ENCODE results near the gene MYH3.

The MYH3 gene

GRCh38 chr17:10613775-10614513, 43.2 kb downstream of the MYH3 start:
- H3K4me1 ChIP-seq (ENCODE audit: control insufficient read depth, insufficient read depth, low read length): peaks cover 22% of the 10 kb centered on the region
- no peaks in the 10 kb centered on the region for H3K9me3 ChIP-seq (ENCODE audit: control insufficient read depth, low read length)
- H3K9ac ChIP-seq (ENCODE audit: low read length): peak overlapping the region; percentile 52
- peak overlapping the region; percentile 40 for H3K4me3 ChIP-seq (ENCODE audit: low read length)
- peak; percentile 33 for DNase-seq (ENCODE audit: low read depth)
- no peaks in the 10 kb centered on the region for H3K27me3 ChIP-seq (replicated peaks; ENCODE audit: control insufficient read depth, insufficient read depth, low read length)
- no peaks in the 10 kb centered on the region for H3K36me3 ChIP-seq (ENCODE audit: control insufficient read depth, insufficient read depth, low read length, severe bottlenecking)

DNA sequence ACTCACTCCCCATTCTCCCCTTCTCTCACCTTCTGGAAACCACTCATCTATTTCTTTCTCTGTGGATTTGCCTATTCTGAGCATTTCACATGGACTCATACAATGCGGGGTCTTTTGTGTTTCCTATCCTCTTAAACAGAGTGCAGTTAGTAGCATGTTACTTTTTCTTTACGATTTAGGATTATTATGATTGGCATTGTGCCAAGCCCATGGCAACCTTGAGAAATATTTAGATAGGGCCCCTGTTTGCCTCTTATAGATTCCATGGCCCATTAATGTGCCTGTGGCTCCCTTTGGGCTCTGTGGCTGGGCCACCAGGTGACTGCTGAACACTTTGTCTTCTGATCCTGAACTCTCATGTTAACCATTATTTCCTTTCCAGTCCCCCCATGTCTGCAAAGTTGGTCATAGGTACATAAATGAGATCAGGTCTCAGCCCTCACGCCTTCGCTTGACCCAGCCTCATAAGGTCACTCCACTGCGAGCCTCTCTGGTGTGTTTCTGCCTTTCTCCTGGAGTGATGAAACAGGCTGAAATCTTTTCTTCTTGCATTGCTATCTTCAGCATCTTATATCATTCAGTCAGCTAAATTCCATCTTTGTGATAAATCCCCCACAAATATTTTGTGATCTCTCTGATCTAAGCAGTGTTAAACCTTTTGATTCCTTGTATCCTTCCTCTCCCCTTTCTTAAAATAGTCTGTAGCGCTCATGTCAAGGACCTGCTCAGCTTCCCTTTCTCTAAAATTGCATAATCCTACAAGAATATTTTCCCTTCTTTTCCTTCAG, 44.0 kb downstream of the MYH3 start:
- H3K4me3 ChIP-seq (ENCODE audit: low read length): peak overlapping the region; percentile 40
- peak; percentile 64 for DNase-seq (ENCODE audit: low read depth)
- peak overlapping the region; percentile 52 for H3K9ac ChIP-seq (ENCODE audit: low read length)
- H3K27me3 ChIP-seq (replicated peaks; ENCODE audit: control insufficient read depth, insufficient read depth, low read length): no peaks in the 10 kb centered on the region
- H3K4me1 ChIP-seq (ENCODE audit: control insufficient read depth, insufficient read depth, low read length): peaks cover 22% of the 10 kb centered on the region
- no peaks in the 10 kb centered on the region for H3K9me3 ChIP-seq (ENCODE audit: control insufficient read depth, low read length)
- no peaks in the 10 kb centered on the region for H3K36me3 ChIP-seq (ENCODE audit: control insufficient read depth, insufficient read depth, low read length, severe bottlenecking)

- Histone ChIP-seq H3K4me3 (ENCODE audit: low read length) (no peak overlapping the region), H3K9me3 (ENCODE audit: control insufficient read depth, low read length) (no peaks in the 10 kb centered on the region), H3K36me3 (ENCODE audit: control insufficient read depth, insufficient read depth, low read length, severe bottlenecking) (no peaks in the 10 kb centered on the region)
These were observed 46.2 kb downstream of the MYH3 start for GRCh38 chr17:10610884-10611283.

GRCh38 chr17:10608244-10608643, 48.9 kb downstream of the MYH3 start:
- H3K4me1 ChIP-seq (ENCODE audit: control insufficient read depth, insufficient read depth, low read length): peaks cover 6% of the 10 kb centered on the region
- peaks cover 5% of the 10 kb centered on the region for H3K27me3 ChIP-seq (replicated peaks; ENCODE audit: control insufficient read depth, insufficient read depth, low read length)
- no peak overlapping the region for H3K9ac ChIP-seq (ENCODE audit: low read length)
- no peak for DNase-seq (ENCODE audit: low read depth)
- H3K36me3 ChIP-seq (ENCODE audit: control insufficient read depth, insufficient read depth, low read length, severe bottlenecking): no peaks in the 10 kb centered on the region
- no peak overlapping the region for H3K4me3 ChIP-seq (ENCODE audit: low read length)
- no peaks in the 10 kb centered on the region for H3K9me3 ChIP-seq (ENCODE audit: control insufficient read depth, low read length)

More at GRCh38 chr17:10610884-10611283, 46.2 kb downstream of the MYH3 start:
- Histone ChIP-seq H3K9ac (ENCODE audit: low read length) (no peak overlapping the region), H3K27me3 (replicated peaks; ENCODE audit: control insufficient read depth, insufficient read depth, low read length) (no peaks in the 10 kb centered on the region), H3K4me1 (ENCODE audit: control insufficient read depth, insufficient read depth, low read length) (peaks cover 19% of the 10 kb centered on the region)
- DNase-seq (ENCODE audit: low read depth): no peak

DNA sequence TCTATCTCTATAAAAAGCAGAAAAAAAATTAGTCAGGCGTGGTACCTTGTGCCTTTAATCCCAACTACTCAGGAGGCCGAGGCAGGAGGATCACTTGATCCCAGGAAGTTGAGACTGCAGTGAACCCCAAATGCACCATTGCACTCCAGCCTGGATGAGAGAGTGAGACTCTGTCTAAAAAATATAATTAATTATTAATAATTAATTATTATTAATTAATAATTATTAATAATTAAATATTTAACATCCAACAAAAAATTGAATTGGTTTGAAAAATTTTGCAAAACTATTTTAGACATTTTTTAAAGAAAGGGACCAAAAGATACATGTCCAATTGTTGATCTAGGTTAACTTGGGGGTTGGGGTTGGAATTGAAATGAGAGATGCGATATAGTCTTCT, 51.0 kb downstream of the MYH3 start:
- Histone ChIP-seq H3K4me1 (ENCODE audit: control insufficient read depth, insufficient read depth, low read length) (no peaks in the 10 kb centered on the region), H3K9ac (ENCODE audit: low read length) (no peak overlapping the region)
- no peak for DNase-seq (ENCODE audit: low read depth)

DNA sequence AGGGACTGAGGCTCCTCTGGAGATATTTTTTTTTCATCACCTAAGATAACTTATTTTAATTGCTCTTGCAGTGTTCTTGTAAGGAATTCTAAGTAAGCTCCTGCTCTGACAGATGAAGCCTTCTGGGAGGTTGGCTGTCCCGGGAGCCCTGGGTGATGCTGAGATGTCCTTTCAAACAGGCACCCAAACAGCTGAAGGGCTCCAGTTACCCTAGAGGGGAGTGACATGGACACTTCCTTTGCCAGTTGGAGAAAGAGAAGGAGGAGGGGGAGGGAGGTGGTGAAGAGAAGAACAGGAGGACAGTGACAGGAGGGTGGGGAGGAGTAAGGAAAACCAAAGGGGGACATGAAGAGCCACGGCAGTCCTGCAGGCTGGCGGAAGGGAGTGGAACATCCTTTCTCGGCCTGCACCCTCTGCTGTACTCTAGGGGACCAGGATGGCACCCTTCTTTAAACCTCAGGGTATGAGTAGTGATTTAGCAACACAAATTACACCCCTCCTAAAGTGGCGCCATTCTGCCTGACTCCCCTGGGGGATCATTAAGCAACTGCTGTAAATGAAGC, 51.8 kb downstream of the MYH3 start:
- Histone ChIP-seq H3K9ac (ENCODE audit: low read length) (no peak overlapping the region), H3K9me3 (ENCODE audit: control insufficient read depth, low read length) (no peaks in the 10 kb centered on the region), H3K4me3 (ENCODE audit: low read length) (no peak overlapping the region), H3K4me1 (ENCODE audit: control insufficient read depth, insufficient read depth, low read length) (no peaks in the 10 kb centered on the region), H3K36me3 (ENCODE audit: control insufficient read depth, insufficient read depth, low read length, severe bottlenecking) (no peaks in the 10 kb centered on the region), H3K27me3 (replicated peaks; ENCODE audit: control insufficient read depth, insufficient read depth, low read length) (peaks cover 10% of the 10 kb centered on the region)
- no peak for DNase-seq (ENCODE audit: low read depth)

More for the DNA sequence above, 51.0 kb downstream of the MYH3 start:
- no peaks in the 10 kb centered on the region for H3K36me3 ChIP-seq (ENCODE audit: control insufficient read depth, insufficient read depth, low read length, severe bottlenecking)
- H3K9me3 ChIP-seq (ENCODE audit: control insufficient read depth, low read length): no peaks in the 10 kb centered on the region
- peaks cover 10% of the 10 kb centered on the region for H3K27me3 ChIP-seq (replicated peaks; ENCODE audit: control insufficient read depth, insufficient read depth, low read length)
- no peak overlapping the region for H3K4me3 ChIP-seq (ENCODE audit: low read length)

DNA sequence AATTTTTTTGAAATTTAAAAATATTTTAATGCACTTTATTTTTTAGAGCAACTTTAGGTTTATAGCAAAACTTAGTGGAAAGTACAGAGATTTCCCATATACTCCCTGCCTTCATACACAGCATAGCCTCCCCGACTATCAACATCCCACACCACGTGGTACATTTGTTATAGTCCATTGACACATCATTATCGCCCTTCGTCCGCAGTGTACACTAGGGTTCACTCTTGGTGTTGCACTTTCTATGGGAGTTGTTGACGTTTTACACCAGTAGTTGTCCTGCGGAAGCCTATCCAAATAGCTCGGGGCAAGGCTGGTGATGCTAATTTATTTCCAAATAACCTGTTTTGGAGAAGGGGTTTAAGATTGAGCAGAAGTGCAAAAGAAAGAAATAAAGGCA, 52.6 kb downstream of the MYH3 start:
- Histone ChIP-seq H3K27me3 (replicated peaks; ENCODE audit: control insufficient read depth, insufficient read depth, low read length) (peaks cover 10% of the 10 kb centered on the region), H3K4me1 (ENCODE audit: control insufficient read depth, insufficient read depth, low read length) (no peaks in the 10 kb centered on the region), H3K9me3 (ENCODE audit: control insufficient read depth, low read length) (no peaks in the 10 kb centered on the region), H3K4me3 (ENCODE audit: low read length) (no peak overlapping the region), H3K9ac (ENCODE audit: low read length) (no peak overlapping the region), H3K36me3 (ENCODE audit: control insufficient read depth, insufficient read depth, low read length, severe bottlenecking) (no peaks in the 10 kb centered on the region)
- no peak for DNase-seq (ENCODE audit: low read depth)

GRCh38 chr17:10603931-10604330, 53.2 kb downstream of the MYH3 start:
- peaks cover 10% of the 10 kb centered on the region for H3K27me3 ChIP-seq (replicated peaks; ENCODE audit: control insufficient read depth, insufficient read depth, low read length)
- H3K9me3 ChIP-seq (ENCODE audit: control insufficient read depth, low read length): no peaks in the 10 kb centered on the region
- no peaks in the 10 kb centered on the region for H3K36me3 ChIP-seq (ENCODE audit: control insufficient read depth, insufficient read depth, low read length, severe bottlenecking)
- no peak overlapping the region for H3K4me3 ChIP-seq (ENCODE audit: low read length)
- DNase-seq (ENCODE audit: low read depth): no peak
- H3K9ac ChIP-seq (ENCODE audit: low read length): no peak overlapping the region
- no peaks in the 10 kb centered on the region for H3K4me1 ChIP-seq (ENCODE audit: control insufficient read depth, insufficient read depth, low read length)

DNA sequence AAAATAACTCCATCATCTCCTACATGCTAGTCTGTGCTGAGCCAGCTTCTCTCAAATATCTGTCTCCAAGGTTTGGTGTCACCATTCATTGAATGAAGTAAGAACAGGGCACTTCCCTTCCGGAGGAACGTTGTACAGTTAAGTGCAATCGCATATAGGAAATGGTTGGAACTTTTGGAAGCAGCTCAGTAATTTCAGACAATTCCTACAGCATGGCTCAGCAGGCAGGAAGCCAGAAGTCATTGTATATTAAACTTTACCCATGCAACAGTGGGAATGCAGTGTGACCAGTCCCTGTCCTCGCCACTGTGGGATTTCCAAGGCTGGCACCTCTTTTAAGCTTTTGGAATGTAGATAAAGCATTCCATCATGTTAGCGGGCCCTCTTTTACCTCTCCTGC, 56.5 kb downstream of the MYH3 start:
- Histone ChIP-seq H3K9me3 (ENCODE audit: control insufficient read depth, low read length) (no peaks in the 10 kb centered on the region), H3K36me3 (ENCODE audit: control insufficient read depth, insufficient read depth, low read length, severe bottlenecking) (no peaks in the 10 kb centered on the region), H3K4me1 (ENCODE audit: control insufficient read depth, insufficient read depth, low read length) (no peaks in the 10 kb centered on the region), H3K4me3 (ENCODE audit: low read length) (no peak overlapping the region), H3K27me3 (replicated peaks; ENCODE audit: control insufficient read depth, insufficient read depth, low read length) (peaks cover 10% of the 10 kb centered on the region), H3K9ac (ENCODE audit: low read length) (no peak overlapping the region)
- DNase-seq (ENCODE audit: low read depth): peak; percentile 38

DNA sequence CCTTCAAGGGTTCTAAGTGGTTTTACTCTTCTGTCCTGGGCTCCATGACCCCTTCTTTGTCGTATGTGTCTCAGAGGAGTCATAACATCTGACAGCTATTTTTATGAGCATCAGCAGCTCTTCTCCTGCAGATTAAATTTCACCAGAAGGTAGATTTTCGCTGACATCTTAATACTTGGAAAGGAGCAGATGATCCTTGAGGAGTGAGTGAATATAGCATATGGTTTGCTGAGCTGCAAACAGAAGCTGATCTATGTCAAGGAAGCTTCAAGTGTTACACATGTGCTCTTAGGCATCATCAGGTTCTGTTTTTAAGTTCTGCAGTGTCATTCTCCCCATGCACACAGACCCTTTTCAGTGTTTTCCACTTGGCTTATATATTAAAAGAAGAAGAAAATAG, 58.5 kb downstream of the MYH3 start:
- peaks cover 4% of the 10 kb centered on the region for H3K27me3 ChIP-seq (replicated peaks; ENCODE audit: control insufficient read depth, insufficient read depth, low read length)
- H3K4me1 ChIP-seq (ENCODE audit: control insufficient read depth, insufficient read depth, low read length): no peaks in the 10 kb centered on the region
- no peak for DNase-seq (ENCODE audit: low read depth)
- H3K36me3 ChIP-seq (ENCODE audit: control insufficient read depth, insufficient read depth, low read length, severe bottlenecking): no peaks in the 10 kb centered on the region
- H3K9ac ChIP-seq (ENCODE audit: low read length): no peak overlapping the region
- peaks cover 2% of the 10 kb centered on the region for H3K9me3 ChIP-seq (ENCODE audit: control insufficient read depth, low read length)
- no peak overlapping the region for H3K4me3 ChIP-seq (ENCODE audit: low read length)

DNA sequence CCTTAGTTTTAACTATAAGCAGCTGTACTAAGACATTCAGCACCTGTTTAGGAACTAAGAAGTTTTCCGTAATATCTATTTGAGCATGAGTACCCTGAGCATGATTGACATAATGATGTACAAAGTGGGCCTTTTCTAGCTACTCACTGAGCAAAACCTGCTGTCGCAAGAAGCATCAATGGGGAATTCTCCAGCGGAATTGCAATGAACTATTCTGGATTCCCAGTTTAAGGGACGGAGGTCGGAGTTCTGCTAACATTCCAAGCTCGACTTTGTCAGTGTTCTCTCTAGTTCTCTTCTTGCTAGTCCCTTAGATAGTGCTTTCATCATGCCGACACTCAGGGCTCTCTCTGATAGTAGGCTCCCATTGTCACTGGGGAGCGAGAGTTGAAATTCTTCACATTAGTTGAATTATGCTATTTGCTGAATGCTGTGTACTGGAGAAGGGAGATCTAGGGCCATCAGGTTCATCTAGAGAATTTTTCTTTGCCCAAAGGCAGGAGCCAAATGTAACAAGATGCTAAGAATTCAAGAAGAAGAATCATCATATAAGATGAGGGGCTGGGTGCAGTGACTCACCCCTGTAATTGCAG, 67.5 kb downstream of the MYH3 start:
- no peaks in the 10 kb centered on the region for H3K4me1 ChIP-seq (ENCODE audit: control insufficient read depth, insufficient read depth, low read length)
- H3K27me3 ChIP-seq (replicated peaks; ENCODE audit: control insufficient read depth, insufficient read depth, low read length): peaks cover 3% of the 10 kb centered on the region
- no peak overlapping the region for H3K9ac ChIP-seq (ENCODE audit: low read length)
- no peaks in the 10 kb centered on the region for H3K36me3 ChIP-seq (ENCODE audit: control insufficient read depth, insufficient read depth, low read length, severe bottlenecking)
- no peak overlapping the region for H3K4me3 ChIP-seq (ENCODE audit: low read length)
- no peak for DNase-seq (ENCODE audit: low read depth)
- H3K9me3 ChIP-seq (ENCODE audit: control insufficient read depth, low read length): peaks cover 2% of the 10 kb centered on the region
